SKM-1 (cell line): Measurements from ENCODE around the gene B3GNT3.

Source experiments
- DNase-seq: peaks from one replicate; lab custom pipeline; 2025; ENCODE audit not compliant: unreplicated experiment; lab: John Stamatoyannopoulos, UW

Gene B3GNT3

DNA sequence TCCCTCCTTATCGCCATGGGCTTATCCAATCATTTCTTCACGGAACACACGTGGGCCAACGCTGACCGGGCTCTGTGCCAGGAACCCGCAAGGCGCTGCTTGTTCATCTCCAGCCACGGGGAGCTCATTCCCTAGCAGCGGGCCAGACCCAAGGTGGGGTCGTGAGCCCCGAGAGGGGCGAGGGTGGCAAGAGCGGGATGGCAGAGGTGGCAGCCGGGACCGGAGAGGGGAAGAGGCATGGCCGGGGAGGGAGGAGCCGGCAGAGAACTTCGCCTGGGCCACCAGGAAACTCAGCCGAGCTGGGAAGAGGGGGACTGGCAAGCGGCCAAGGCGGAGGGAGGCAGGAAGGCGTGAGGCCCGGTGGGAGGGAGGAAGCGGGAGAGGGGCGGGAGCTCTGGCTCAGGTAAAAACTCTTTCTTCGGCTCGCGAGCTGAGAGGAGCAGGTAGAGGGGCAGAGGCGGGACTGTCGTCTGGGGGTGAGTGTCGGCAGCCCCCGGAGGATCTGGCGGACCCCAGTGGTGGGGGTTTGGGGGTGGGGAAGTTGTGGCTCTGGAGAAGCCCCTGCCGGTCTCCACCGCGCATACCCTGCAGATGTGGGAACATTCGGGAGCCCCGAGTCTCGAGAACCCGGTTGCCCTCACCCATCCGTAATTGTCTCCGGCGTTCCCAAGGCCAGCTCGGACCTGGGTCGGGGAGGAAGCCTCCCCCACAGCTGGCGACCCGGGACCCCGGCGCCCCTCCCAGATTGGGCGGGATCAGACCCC is at the start of gene B3GNT3:
TSS of gene B3GNT3 (plus strand) at position 408 of the 764 bp plus-strand sequence. CDS start 12,670 bp downstream, outside the sequence.
- DNase-seq, result no peak

DNA sequence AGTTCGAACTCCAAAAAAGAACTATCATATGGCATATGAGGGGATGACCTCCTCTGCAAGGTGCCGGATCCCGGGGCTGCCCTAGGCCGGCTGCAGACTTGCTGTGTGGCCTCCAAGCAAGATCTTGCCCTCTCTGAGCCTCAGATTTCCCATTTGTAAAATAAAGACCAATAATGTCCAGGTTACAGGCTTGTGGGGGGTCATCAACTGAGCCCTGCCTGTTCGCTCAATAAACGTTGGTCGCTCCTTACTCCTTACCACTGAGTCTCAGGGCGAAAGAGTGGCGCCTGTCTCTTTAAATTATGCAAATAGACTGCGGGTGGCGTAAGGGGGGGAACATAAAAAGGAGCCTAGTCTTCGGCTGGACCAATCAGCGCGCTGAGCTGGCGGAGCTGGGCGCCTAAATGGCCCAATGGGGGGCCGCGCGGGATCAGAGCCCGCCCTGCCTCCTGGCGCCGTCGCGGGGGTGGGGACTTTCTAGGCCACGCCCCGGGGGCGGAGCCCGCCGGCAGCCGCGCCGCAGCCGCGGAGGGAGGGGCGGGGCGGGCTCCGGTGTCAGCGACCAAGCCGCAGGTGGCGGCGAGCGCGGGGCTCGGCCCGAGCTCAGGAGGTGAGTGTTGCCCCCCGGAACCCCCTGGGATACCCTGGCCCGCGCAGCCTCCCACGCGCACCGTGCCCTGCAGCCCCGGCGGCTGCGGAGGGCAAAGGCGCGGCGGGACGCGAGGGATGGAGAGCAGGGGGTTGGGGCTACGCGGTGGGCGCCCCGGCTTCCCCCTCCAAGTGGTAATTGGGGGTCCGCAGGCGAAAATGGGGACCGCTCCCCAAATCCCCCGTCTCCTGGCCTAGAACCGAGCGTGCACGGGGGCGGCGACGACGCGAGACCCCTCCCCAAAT is 47.5 kb upstream of the B3GNT3 start:
- DNase-seq, result peak; percentile 92

DNA sequence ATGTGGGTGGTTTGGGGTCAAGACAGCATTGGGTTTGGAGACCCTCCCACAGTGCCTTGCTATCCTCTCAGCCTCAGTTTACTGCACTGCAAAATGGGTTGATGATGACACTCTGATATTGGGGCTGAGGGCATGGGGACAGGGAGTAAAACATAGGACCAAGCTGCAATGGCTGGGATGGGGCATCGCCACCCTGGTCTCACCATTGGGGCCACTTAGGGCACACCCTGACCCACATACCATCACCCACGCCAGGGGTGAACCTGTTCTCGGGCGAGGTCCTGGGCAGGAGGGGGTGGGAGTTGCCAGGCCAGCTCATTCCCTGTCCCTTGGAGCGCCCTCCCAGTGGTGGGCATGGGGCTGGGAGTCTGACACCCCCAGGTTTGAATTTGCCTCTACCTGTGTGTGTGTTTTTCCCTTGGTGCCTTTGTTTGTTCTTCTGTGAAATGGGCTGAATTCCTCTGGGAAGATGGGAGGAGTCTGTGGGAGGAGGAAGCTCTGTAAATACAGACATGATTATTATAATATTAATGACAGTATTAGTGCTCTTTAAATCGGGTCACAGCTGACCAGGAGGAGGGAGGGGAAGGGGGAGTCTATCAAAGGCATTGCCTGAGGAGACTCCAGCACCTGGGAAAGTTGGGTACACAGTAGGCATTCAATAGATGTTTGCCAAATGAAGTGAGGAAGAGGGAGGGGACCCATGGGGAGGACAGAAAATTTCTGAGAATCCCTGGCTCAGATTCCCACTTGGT is 45.9 kb upstream of the B3GNT3 start:
- DNase-seq, result no peak

DNA sequence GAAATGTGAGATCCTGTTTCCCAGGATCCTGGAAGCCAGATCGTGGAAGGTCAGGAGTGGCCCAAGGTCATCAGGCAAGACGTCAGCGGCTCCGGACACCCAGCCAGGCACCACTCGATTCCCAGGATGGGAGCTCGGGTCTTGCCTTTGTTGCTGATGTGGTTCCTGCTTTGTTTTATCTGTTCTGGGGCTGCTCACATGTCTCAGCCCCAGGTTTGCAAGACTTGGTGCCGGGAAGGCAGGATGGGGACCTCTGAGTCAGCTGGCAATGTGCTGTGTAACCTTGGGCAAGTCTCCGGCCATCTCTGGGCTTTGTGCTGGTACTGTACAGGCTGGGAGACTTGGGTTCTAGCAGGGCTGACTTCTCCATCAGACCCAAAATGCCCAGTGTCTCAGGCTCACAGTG is 45.0 kb upstream of the B3GNT3 start:
- DNase-seq, result no peak

DNA sequence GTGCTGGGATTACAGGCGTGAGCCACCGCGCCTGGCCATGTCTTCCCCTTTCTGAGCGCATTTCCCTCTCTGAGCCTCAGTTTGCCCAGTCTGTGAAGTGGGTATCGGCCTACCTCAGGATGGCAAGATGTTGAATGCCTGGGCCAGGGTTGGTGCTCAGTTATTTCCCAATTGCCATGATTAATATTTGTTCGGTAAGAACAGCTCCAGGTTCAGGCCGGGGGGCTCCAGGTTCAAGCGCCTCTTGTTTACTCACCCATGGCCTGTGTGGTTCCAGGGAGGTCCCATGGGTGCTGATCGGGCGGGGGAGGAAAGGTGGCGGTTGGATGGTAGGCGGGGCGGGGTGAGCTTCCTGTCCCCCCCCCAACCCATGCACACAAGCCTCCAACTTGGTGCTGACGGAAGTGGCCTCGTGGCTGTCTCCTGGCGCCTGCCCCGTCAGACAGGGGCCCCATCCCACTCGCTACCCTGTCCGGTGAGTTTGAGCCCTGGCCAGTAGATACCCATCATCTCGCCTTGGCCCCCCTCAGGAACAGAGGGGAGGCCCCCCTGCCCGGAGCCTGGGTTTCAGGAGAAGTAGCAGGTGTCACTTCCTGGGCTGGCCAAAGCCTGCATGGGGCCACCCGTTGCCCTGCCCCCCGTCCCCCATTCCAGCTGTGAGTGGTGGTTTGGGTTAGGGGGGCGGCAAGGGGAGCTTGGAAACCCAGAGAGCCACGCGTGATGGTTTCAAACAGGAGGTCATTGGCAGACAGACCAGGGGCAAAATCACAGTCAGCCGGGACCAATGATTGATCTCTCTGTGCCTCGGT is 43.6 kb upstream of the B3GNT3 start, which contains the start of gene FCHO1:
TSS of gene FCHO1 (plus strand) at position 375 of the 809 bp plus-strand sequence. CDS start 3,688 bp downstream, outside the sequence.
- peak; percentile 53 for DNase-seq

GRCh38 chr19:17751912-17752273 is 43.0 kb upstream of the B3GNT3 start:
- DNase-seq, result no peak

DNA sequence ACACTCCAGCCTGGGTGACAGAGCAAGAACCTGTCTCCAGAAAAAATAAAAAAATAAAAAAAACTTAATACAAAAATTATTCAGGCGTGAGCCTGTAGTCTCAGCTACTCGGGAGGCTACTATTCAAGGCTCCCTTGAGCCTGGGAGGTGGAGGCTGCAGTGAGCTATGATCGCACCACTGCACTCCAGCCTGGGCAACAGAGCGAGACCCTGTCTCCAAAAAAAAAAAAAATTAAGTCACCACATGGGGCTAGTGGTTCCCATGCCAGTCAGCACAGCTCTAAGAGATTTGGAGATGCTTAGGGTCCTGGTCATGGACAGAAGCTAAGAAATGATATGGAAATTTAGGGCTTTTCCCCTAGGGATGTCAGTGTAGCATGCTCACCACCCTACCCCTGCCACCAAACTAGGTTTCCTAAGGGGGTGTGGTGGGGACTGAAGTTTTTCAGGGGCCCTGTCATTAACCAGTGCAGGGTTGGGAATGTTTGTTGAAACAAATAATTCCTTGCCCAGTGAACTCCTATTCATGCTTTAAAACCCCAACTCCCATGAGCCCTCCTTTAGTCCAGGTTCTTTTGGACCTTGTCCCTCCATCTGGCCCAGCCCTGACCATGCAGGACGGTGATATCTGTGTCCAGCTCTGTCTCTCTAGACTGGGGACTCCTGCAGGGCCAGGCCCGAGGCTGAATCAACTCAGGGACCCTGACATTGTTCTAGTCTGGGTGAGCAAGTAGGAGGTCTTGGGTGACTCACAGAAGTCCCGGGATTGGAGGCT is 41.9 kb upstream of the B3GNT3 start:
- no peak for DNase-seq

- DNase-seq, result no peak
Observed at GRCh38 chr19:17753976-17754375, 41.0 kb upstream of the B3GNT3 start.

- DNase-seq, result no peak
Observed at GRCh38 chr19:17754634-17755442, 40.1 kb upstream of the B3GNT3 start.

DNA sequence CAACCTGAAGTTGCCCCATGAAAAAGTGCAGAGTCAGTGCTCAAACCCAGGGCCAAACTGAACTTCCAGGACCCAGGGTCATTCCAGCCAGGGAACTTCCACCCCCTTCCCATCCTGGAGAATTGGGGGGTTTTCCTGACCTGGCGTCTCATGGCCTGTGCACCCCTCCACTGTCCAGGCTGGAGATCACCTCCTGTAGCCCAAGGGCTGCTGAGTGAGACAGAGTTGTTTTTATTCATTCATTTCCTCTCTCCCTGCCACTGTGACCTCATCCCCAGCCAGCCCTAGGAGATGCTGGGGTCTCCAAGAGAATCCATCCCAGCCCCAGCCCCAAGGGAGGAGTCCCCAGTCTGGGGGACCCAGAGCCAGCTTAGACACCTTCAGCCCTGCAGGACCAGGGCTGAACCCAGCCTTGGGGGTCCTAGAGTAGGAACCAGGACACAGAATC is 39.5 kb upstream of the B3GNT3 start:
- DNase-seq, result no peak

- no peak for DNase-seq
Observed at GRCh38 chr19:17755977-17756670, 38.8 kb upstream of the B3GNT3 start.

DNA sequence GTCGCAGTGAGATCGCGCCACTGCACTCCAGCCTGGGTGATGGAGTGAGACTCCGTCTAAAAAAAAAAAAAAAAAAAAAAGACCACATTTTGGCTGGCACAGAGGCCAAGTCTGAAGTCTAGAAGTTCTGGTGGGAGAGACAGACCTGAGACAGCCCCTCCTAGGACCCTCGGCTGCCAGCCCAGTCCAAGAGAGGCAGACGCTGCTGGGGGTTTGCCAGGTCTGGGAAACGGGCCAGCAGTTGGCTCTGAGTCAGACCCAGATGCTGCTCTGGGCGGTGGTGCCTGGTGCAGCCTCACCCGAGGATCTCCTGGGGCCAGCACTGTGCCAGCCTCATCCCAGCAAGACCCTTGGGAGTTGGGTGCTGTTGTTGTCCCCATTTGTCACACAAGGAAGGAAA is 37.8 kb upstream of the B3GNT3 start:
- DNase-seq, result no peak

DNA sequence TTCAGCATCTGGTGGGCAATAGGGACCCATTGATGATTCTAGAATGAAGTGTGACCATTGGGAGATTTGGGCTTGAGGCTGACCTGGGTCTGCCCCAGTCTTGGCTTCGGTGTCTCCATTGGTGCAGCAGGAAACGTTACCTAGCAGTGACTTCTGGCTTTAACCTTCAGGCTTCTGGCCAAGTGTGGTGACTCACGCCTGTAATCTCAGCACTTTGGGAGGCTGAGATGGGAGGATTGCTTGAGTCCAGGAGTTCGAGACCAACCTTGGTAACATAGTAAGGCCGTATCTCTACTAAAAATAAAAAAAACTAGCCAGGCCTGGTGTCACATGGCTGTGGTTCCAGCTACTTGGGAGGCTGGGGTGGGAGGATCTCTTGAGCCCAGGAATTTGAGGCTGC is 36.4 kb upstream of the B3GNT3 start:
- no peak for DNase-seq

- no peak for DNase-seq
Observed at GRCh38 chr19:17761148-17761547, 33.8 kb upstream of the B3GNT3 start.

- no peak for DNase-seq
Observed at GRCh38 chr19:17762505-17763229, 32.3 kb upstream of the B3GNT3 start.

DNA sequence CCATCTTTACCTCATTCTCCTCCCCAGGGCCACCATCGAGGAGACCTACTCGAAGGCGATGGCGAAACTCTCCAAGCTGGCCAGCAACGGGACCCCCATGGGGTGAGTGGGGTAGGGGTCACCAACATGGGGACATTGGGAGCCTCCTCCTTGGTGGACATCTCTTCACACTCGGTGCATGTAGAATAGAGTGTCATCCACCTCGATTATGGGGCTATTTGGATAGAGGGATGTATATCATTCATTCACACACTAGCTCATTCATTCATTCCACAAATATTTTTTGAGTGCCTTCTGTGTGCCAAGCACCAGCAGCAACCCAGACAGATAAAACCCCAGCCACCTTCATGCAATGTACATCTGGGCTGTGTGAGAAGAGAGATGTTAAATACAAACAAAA is 30.6 kb upstream of the B3GNT3 start:
- no peak for DNase-seq

GRCh38 chr19:17765069-17765618 is 29.8 kb upstream of the B3GNT3 start:
- DNase-seq, result peak; percentile 71
